HG03432 (cell line): ENCODE measurements around the gene BAHD1.
"Not testable (repeated sequence)": the region's sequence is repeated elsewhere in the genome, so short reads cannot be mapped to it uniquely, and the experiment has no call there.

ENCODE experiments used
- ATAC-seq: cut with Tn5 transposase; IDR thresholded peaks from one replicate; pipeline ENCODE4 v1.9.1; 2021; ENCODE audit warnings: mild to moderate bottlenecking, moderate library complexity; ENCODE audit not compliant: unreplicated experiment

Gene BAHD1

GRCh38 chr15:40443255-40443654, 2.5 kb downstream of the BAHD1 start:
- no peak for ATAC-seq

GRCh38 chr15:40443846-40444245, 3.1 kb downstream of the BAHD1 start:
- no peak for ATAC-seq

GRCh38 chr15:40444736-40445135, 4.0 kb downstream of the BAHD1 start:
- no peak for ATAC-seq

- no peak for ATAC-seq
Measured at GRCh38 chr15:40445421-40445922, 4.7 kb downstream of the BAHD1 start.

GRCh38 chr15:40446144-40446543, 5.4 kb downstream of the BAHD1 start:
- no peak for ATAC-seq

- ATAC-seq: no peak
Measured at GRCh38 chr15:40448354-40448753, 7.6 kb downstream of the BAHD1 start.

GRCh38 chr15:40449275-40449674, 8.5 kb downstream of the BAHD1 start:
- no peak for ATAC-seq

GRCh38 chr15:40450047-40450446, 9.3 kb downstream of the BAHD1 start:
- no peak for ATAC-seq

- no peak for ATAC-seq
Measured at GRCh38 chr15:40451527-40452158, 10.9 kb downstream of the BAHD1 start.

- ATAC-seq: peak; percentile 58
Measured at GRCh38 chr15:40452296-40453090, 11.7 kb downstream of the BAHD1 start.

GRCh38 chr15:40453941-40454340, 13.2 kb downstream of the BAHD1 start:
- ATAC-seq: not testable (repeated sequence)

- no peak for ATAC-seq
Measured at GRCh38 chr15:40454904-40455391, 14.2 kb downstream of the BAHD1 start.

GRCh38 chr15:40456299-40456712, 15.6 kb downstream of the BAHD1 start:
- no peak for ATAC-seq

GRCh38 chr15:40456738-40457137, 16.0 kb downstream of the BAHD1 start:
- no peak for ATAC-seq

GRCh38 chr15:40458495-40459371, 18.0 kb downstream of the BAHD1 start:
- ATAC-seq: no peak

GRCh38 chr15:40459391-40460015, 18.8 kb downstream of the BAHD1 start:
- no peak for ATAC-seq

- ATAC-seq: no peak
Measured at GRCh38 chr15:40460404-40460803, 19.7 kb downstream of the BAHD1 start.

- ATAC-seq: no peak
Measured at GRCh38 chr15:40461958-40462357, 21.2 kb downstream of the BAHD1 start.

- ATAC-seq: no peak
Measured at GRCh38 chr15:40463279-40463678, 22.5 kb downstream of the BAHD1 start.

- ATAC-seq: no peak
Measured at GRCh38 chr15:40463886-40464545, 23.3 kb downstream of the BAHD1 start.
